Loucy (cell line): ENCODE measurements around the gene XAGE5.
"Not testable (repeated sequence)": the region's sequence is repeated elsewhere in the genome, so short reads cannot be mapped to it uniquely, and the experiment has no call there.

Experiments used
- CTCF ChIP-seq: fragments of 200-600 bp; sonication (generic); conservative IDR thresholded peaks from 2 replicates; pipeline ENCODE4 v1.5.1; 2014; ENCODE audit warnings: mild to moderate bottlenecking, antibody characterized with exemption, low read length
- EZH2phosphoT487 ChIP-seq: fragments of 200-600 bp; IDR thresholded peaks from 2 replicates; pipeline ENCODE4 v1.6.1; 2018; ENCODE audit warnings: antibody characterized with exemption, mild to moderate bottlenecking, moderate library complexity, borderline replicate concordance

DNA sequence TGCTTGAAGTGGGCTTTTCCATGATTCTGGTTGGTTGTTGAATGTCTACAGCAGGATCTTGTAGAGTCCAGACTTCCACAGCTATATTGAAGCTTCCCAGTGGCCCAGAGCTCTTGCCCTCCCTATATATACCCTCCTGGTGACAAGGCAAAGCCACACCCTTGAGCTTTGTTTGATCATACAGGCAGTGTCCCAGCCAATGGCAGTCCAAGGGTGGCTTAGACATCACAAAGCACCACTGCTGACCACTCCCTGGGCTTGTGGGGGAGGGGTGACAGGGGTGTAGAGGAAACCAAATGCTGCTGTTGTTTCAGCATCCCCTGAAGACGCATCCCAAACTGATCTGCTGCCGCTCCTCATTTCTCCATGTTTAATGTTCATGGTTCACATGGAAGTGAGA, 13.8 kb upstream of the XAGE5 start, which contains the start of gene SPANXN5:
- TF ChIP-seq CTCF, EZH2phosphoT487: not testable (repeated sequence)
